ENCODE measurements around the gene RAB2B. TPM values are rescaled to one million over a fixed set of nuclear protein-coding genes. Genes with fewer than 3 reads are reported as not detected.

Gene RAB2B
- total RNA-seq, 1 donor from 2014 or later, result 54.2 TPM

GRCh38 chr14:21486640-21487087 lies 9.9 kb upstream of the RAB2B start:
- Mint-ChIP-seq H3K4me1 (no peaks in the 10 kb centered on the region), H3K27ac (no peak overlapping the region), H3K36me3 (peaks cover 13% of the 10 kb centered on the region), H3K9me3 (no peaks in the 10 kb centered on the region), H3K4me3 (no peak overlapping the region), H3K27me3 (ENCODE audit: insufficient read depth, low read depth) (peaks cover 2% of the 10 kb centered on the region)
- Histone ChIP-seq H4K20me1 (ENCODE audit: low read depth) (peaks cover 6% of the 10 kb centered on the region), H3K4me2 (no peak overlapping the region), H3K27me3 (no peaks in the 10 kb centered on the region), H3K36me3 (peaks cover 10% of the 10 kb centered on the region), H3F3A (ENCODE audit: low read depth) (peaks cover 11% of the 10 kb centered on the region), H3K4me1 (no peaks in the 10 kb centered on the region), H3K4me3 (no peak overlapping the region), H3K9me3 (ENCODE audit: low read depth) (no peaks in the 10 kb centered on the region), H3K79me2 (ENCODE audit: low read depth) (peaks cover 16% of the 10 kb centered on the region), H2AFZ (replicated peaks) (no peak overlapping the region), H3K27ac (no peak overlapping the region), H3K9ac (no peak overlapping the region)
- TF ChIP-seq EZH2 (IDR thresholded peaks at IDR 0.05) (no peak), CTCF (IDR thresholded peaks at IDR 0.05) (no peak), EZH2phosphoT487 (IDR thresholded peaks at IDR 0.05) (no peak)
- DNase-seq (ENCODE audit: low spot score), result no peak

- TF ChIP-seq EZH2phosphoT487 (IDR thresholded peaks at IDR 0.05) (no peak), EZH2 (IDR thresholded peaks at IDR 0.05) (no peak), CTCF (IDR thresholded peaks at IDR 0.05) (no peak)
- Mint-ChIP-seq H3K36me3 (peaks cover 12% of the 10 kb centered on the region), H3K27ac (peak overlapping the region; percentile 95), H3K4me3 (peak overlapping the region; percentile 99), H3K27me3 (ENCODE audit: insufficient read depth, low read depth) (no peaks in the 10 kb centered on the region), H3K9me3 (no peaks in the 10 kb centered on the region), H3K4me1 (peaks cover 22% of the 10 kb centered on the region)
- no peaks in the 10 kb centered on the region for H3K27me3 ChIP-seq
- peaks cover 66% of the 10 kb centered on the region for H3K79me2 ChIP-seq (ENCODE audit: low read depth)
- no peaks in the 10 kb centered on the region for H4K20me1 ChIP-seq (ENCODE audit: low read depth)
- peak; percentile 85 for DNase-seq (ENCODE audit: low spot score)
- peak overlapping the region; percentile 74 for H3K9ac ChIP-seq
- H3K4me2 ChIP-seq, result peak overlapping the region; percentile 82
- no peaks in the 10 kb centered on the region for H3K9me3 ChIP-seq (ENCODE audit: low read depth)
- peaks cover 4% of the 10 kb centered on the region for H3K4me1 ChIP-seq
- H3K36me3 ChIP-seq, result peaks cover 6% of the 10 kb centered on the region
- H3K4me3 ChIP-seq, result peak overlapping the region; percentile 93
- H2AFZ ChIP-seq (replicated peaks), result peak overlapping the region; percentile 85
- no peak overlapping the region for H3K27ac ChIP-seq
- H3F3A ChIP-seq (ENCODE audit: low read depth), result peaks cover 15% of the 10 kb centered on the region
Measured at GRCh38 chr14:21476523-21476924, 235 bp downstream of the RAB2B start.

GRCh38 chr14:21475767-21476522 lies 814 bp downstream of the RAB2B start:
- peak overlapping the region; percentile 93 for H3K4me3 ChIP-seq
- no peaks in the 10 kb centered on the region for H3K27me3 Mint-ChIP-seq (ENCODE audit: insufficient read depth, low read depth)
- peaks cover 22% of the 10 kb centered on the region for H3K4me1 Mint-ChIP-seq
- peaks cover 6% of the 10 kb centered on the region for H3K36me3 ChIP-seq
- H3K27ac Mint-ChIP-seq, result peak overlapping the region; percentile 69
- DNase-seq (ENCODE audit: low spot score), result no peak
- H3K79me2 ChIP-seq (ENCODE audit: low read depth), result peaks cover 66% of the 10 kb centered on the region
- peaks cover 15% of the 10 kb centered on the region for H3F3A ChIP-seq (ENCODE audit: low read depth)
- peak overlapping the region; percentile 74 for H3K9ac ChIP-seq
- H3K36me3 Mint-ChIP-seq, result peaks cover 10% of the 10 kb centered on the region
- no peak overlapping the region for H3K27ac ChIP-seq
- no peak for TF ChIP-seq EZH2phosphoT487 (IDR thresholded peaks at IDR 0.05)
- no peak for TF ChIP-seq EZH2 (IDR thresholded peaks at IDR 0.05)
- no peaks in the 10 kb centered on the region for H3K9me3 Mint-ChIP-seq
- H3K4me1 ChIP-seq, result peaks cover 4% of the 10 kb centered on the region
- no peaks in the 10 kb centered on the region for H4K20me1 ChIP-seq (ENCODE audit: low read depth)
- no peaks in the 10 kb centered on the region for H3K27me3 ChIP-seq
- peak overlapping the region; percentile 99 for H3K4me3 Mint-ChIP-seq
- peak overlapping the region; percentile 82 for H3K4me2 ChIP-seq
- H2AFZ ChIP-seq (replicated peaks), result peak overlapping the region; percentile 85
- no peaks in the 10 kb centered on the region for H3K9me3 ChIP-seq (ENCODE audit: low read depth)

- peaks cover 10% of the 10 kb centered on the region for H3K79me2 ChIP-seq (ENCODE audit: low read depth)
- H3K4me3 ChIP-seq, result no peak overlapping the region
- no peaks in the 10 kb centered on the region for H3K27me3 ChIP-seq
- H3K27ac ChIP-seq, result no peak overlapping the region
- no peaks in the 10 kb centered on the region for H4K20me1 ChIP-seq (ENCODE audit: low read depth)
- no peaks in the 10 kb centered on the region for H3F3A ChIP-seq (ENCODE audit: low read depth)
- no peak for DNase-seq (ENCODE audit: low spot score)
- H3K9ac ChIP-seq, result no peak overlapping the region
- no peaks in the 10 kb centered on the region for H3K9me3 ChIP-seq (ENCODE audit: low read depth)
- Mint-ChIP-seq H3K36me3 (peaks cover 12% of the 10 kb centered on the region), H3K27me3 (ENCODE audit: insufficient read depth, low read depth) (no peaks in the 10 kb centered on the region), H3K27ac (no peak overlapping the region), H3K4me1 (no peaks in the 10 kb centered on the region), H3K9me3 (no peaks in the 10 kb centered on the region), H3K4me3 (no peak overlapping the region)
- TF ChIP-seq EZH2phosphoT487 (IDR thresholded peaks at IDR 0.05) (no peak), EZH2 (IDR thresholded peaks at IDR 0.05) (no peak), CTCF (IDR thresholded peaks at IDR 0.05) (no peak)
- H2AFZ ChIP-seq (replicated peaks), result no peak overlapping the region
- H3K4me1 ChIP-seq, result no peaks in the 10 kb centered on the region
- no peak overlapping the region for H3K4me2 ChIP-seq
- H3K36me3 ChIP-seq, result peaks cover 19% of the 10 kb centered on the region
Measured at GRCh38 chr14:21467616-21468015, 9.1 kb downstream of the RAB2B start.

All from neural progenitor cell (in vitro differentiated cells).